Cardiac muscle cell (in vitro differentiated cells and primary cell): ENCODE data around the gene FKBP6. TPM values are rescaled to one million over a fixed set of nuclear protein-coding genes. Genes with fewer than 3 reads are reported as not detected.

Experiments
- DNase-seq, 2 donors: peaks; one replicate each; pipeline versions ENCODE4 v3.0.0 to v3.0.0-alpha.2; 2010 to 2017; ENCODE audit warnings: low read depth in 1 of 2, low spot score in 1 of 2
- H3K27ac ChIP-seq: fragments of 200-600 bp; sonication (generic); 2 replicates; pipeline ENCODE4 v1.5.1; 2016
- H3K27me3 ChIP-seq: fragments of 200-600 bp; sonication (generic); 2 replicates; pipeline ENCODE4 v1.6.0; 2016; ENCODE audit warnings: control low read depth
- H3K36me3 ChIP-seq: fragments of 200-600 bp; sonication (generic); 2 replicates; pipeline ENCODE4 v1.5.1; 2016; ENCODE audit warnings: control low read depth
- H3K4me1 ChIP-seq: fragments of 200-600 bp; sonication (generic); 2 replicates; pipeline ENCODE4 v1.8.1; 2017; ENCODE audit warnings: low read depth, mild to moderate bottlenecking, mixed run types
- H3K4me3 ChIP-seq: fragments of 200-600 bp; sonication (generic); 2 replicates; pipeline ENCODE4 v1.5.1; 2016; ENCODE audit warnings: mild to moderate bottlenecking
- H3K9me3 ChIP-seq: fragments of 200-600 bp; sonication (generic); 2 replicates; pipeline ENCODE4 v1.5.1; 2017; ENCODE audit warnings: low read depth, mild to moderate bottlenecking, control low read depth
- CTCF ChIP-seq: IDR thresholded peaks from 2 replicates; pipeline ENCODE4 v1.5.1; 2012; ENCODE audit warnings: low read depth, mild to moderate bottlenecking, low read length
- polyA plus RNA-seq: library from polyadenylated mRNA; unstranded; fragments of >200 nt; fragmentation: Nextera tagmentation; extraction: Ambion mirVana; gene quantifications from 2 replicates; pipeline ENCODE4 v1.2.1, GENCODE V29; 2016
- total RNA-seq: library from RNA; depleted of rRNA; stranded (reverse); fragments of >200 nt; gene quantifications from 2 replicates; pipeline ENCODE4 v1.2.3, GENCODE V29; 2016

Gene FKBP6
- total and polyA plus RNA-seq, 2 experiments from 2014 or later = not detected

- Histone ChIP-seq H3K9me3 (no peaks in the 10 kb centered on the region), H3K27ac (no peak overlapping the region), H3K27me3 (no peaks in the 10 kb centered on the region), H3K4me1 (peaks cover 7% of the 10 kb centered on the region), H3K36me3 (no peaks in the 10 kb centered on the region), H3K4me3 (no peak overlapping the region)
- no peak for DNase-seq
- no peak for TF ChIP-seq CTCF
Measured at GRCh38 chr7:73343671-73344380, 15.9 kb downstream of the FKBP6 start.

- Histone ChIP-seq H3K27me3 (no peaks in the 10 kb centered on the region), H3K4me3 (no peak overlapping the region), H3K4me1 (peaks cover 13% of the 10 kb centered on the region), H3K36me3 (no peaks in the 10 kb centered on the region), H3K27ac (no peak overlapping the region), H3K9me3 (no peaks in the 10 kb centered on the region)
- no peak for TF ChIP-seq CTCF
- no peak for DNase-seq
Measured at GRCh38 chr7:73345538-73345937, 17.6 kb downstream of the FKBP6 start.

- no peak overlapping the region for H3K27ac ChIP-seq
- no peaks in the 10 kb centered on the region for H3K9me3 ChIP-seq
- TF ChIP-seq CTCF = no peak
- no peak for DNase-seq
- no peaks in the 10 kb centered on the region for H3K27me3 ChIP-seq
- no peak overlapping the region for H3K4me3 ChIP-seq
- H3K4me1 ChIP-seq = peaks cover 17% of the 10 kb centered on the region
- no peaks in the 10 kb centered on the region for H3K36me3 ChIP-seq
Measured at GRCh38 chr7:73345951-73346350, 18.0 kb downstream of the FKBP6 start.

GRCh38 chr7:73349763-73350162 is 21.8 kb downstream of the FKBP6 start:
- no peak overlapping the region for H3K4me3 ChIP-seq
- H3K27ac ChIP-seq = no peak overlapping the region
- no peak for TF ChIP-seq CTCF
- no peaks in the 10 kb centered on the region for H3K9me3 ChIP-seq
- H3K4me1 ChIP-seq = peaks cover 24% of the 10 kb centered on the region
- H3K36me3 ChIP-seq = no peaks in the 10 kb centered on the region
- no peak for DNase-seq
- H3K27me3 ChIP-seq = no peaks in the 10 kb centered on the region

GRCh38 chr7:73350306-73351068 is 22.5 kb downstream of the FKBP6 start:
- DNase-seq = no peak

More at GRCh38 chr7:73350306-73351068, 22.5 kb downstream of the FKBP6 start:
- H3K4me1 ChIP-seq = peaks cover 17% of the 10 kb centered on the region
- no peaks in the 10 kb centered on the region for H3K27me3 ChIP-seq
- no peak overlapping the region for H3K27ac ChIP-seq
- no peaks in the 10 kb centered on the region for H3K36me3 ChIP-seq
- no peak for TF ChIP-seq CTCF
- no peak overlapping the region for H3K4me3 ChIP-seq
- H3K9me3 ChIP-seq = no peaks in the 10 kb centered on the region
